Measurements from ENCODE around the gene KRTAP4-3.
"Not testable (repeated sequence)": the region's sequence is repeated elsewhere in the genome, so short reads cannot be mapped to it uniquely, and the experiment has no call there.

KRTAP4-3 gene

DNA sequence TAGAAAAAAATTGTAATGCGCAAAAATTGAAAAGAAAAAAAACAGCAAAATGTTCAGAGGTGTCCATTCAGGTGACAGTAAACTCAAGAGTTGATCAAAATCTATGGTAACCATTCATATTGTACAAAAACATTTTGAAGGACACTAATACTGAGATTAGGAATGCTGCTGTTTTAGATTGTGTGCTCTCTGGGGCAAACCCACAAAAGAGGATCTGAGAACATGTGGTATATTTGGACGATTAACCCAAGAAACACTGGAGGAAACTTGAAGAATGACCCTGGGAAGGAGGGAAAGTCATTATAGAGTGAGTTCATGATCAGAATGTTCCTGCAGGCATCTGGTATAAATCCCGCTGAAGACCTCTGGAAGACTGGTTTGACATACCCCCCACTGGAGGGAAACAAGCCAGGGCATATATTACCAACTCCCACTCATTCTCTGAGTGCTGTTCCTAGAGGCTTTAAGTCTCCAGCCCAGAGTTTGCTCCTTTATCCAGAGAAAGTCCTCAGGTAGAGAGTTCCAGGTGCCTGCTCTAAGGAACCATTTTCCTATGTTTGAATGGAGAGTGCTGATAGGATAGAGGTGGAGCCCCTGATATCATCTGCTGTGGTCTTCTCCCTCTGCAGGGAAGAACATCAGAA is 8.8 kb upstream of the KRTAP4-3 start:
- no peak overlapping the region for H3K27ac Mint-ChIP-seq
- H3K27me3 Mint-ChIP-seq = no peaks in the 10 kb centered on the region

DNA sequence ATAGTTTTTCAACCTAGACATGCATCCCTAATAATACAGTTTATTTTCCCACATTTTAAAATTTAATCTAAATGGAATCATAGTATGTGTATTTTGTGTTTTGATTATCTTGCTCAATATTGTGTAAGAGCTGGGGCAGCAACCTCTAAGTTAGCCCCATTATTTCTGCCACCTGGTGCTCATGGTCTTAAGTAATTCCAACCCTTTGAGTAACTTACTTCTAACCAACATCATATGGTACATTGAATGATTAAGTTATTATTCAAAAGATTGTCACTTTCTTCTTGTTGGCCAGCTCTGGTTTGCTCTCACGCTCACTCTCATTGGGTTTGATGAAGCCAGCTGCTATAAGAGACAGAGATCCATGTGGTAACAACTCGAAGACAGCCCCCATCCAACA is 3.9 kb upstream of the KRTAP4-3 start:
- Mint-ChIP-seq H3K27ac (no peak overlapping the region), H3K36me3 (no peaks in the 10 kb centered on the region), H3K27me3 (no peaks in the 10 kb centered on the region), H3K4me3 (no peak overlapping the region), H3K4me1 (ENCODE audit: low read depth) (peaks cover 2% of the 10 kb centered on the region), H3K9me3 (ENCODE audit: low read depth) (no peaks in the 10 kb centered on the region)

More for the DNA sequence above, 8.8 kb upstream of the KRTAP4-3 start:
- Mint-ChIP-seq H3K4me3 (no peak overlapping the region), H3K9me3 (ENCODE audit: low read depth) (no peaks in the 10 kb centered on the region), H3K36me3 (no peaks in the 10 kb centered on the region), H3K4me1 (ENCODE audit: low read depth) (peaks cover 2% of the 10 kb centered on the region)

DNA sequence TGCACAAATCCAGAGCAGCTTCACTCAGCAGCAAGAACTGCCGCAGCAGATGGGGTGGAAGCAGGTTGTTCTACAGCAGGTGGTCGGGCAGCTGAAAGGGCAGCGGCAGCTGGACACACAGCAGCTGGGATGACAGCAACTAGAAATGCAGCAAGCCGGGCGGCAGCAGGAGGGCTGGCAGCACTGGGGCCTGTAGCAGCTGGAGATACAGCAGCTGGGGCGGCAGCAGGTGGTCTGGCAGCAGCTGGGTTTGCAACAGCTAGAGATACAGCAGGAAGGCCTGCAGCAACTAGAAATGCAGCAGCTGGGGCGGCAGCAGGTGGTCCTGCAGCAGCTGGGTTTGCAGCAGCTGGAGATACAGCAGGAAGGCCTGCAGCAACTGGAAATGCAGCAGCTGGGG is 460 bp downstream of the KRTAP4-3 start:
- H3K27ac Mint-ChIP-seq = no peak overlapping the region
- no peak overlapping the region for H3K4me3 Mint-ChIP-seq
- H3K4me1 Mint-ChIP-seq (ENCODE audit: low read depth) = no peaks in the 10 kb centered on the region
- no peaks in the 10 kb centered on the region for H3K9me3 Mint-ChIP-seq (ENCODE audit: low read depth)
- no peaks in the 10 kb centered on the region for H3K27me3 Mint-ChIP-seq
- no peaks in the 10 kb centered on the region for H3K36me3 Mint-ChIP-seq

DNA sequence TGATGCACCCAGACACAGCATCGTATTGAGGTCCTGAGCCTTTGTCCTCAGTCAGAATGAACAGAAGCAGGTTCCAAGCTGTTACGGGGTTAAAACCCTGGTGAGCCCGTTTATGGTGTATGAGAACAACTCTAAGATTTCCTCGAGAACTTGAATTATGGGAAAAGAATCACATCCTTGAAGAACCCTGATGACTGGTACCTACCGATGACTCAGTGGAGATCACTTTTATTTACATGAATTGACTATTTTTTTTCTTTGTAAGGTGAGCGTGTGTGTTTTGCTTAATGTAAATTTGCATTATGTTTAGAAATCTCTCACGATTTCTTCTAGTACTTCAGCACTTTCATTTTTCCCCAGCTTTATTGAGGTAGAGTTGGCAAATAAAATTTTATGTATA is 4.2 kb downstream of the KRTAP4-3 start:
- Mint-ChIP-seq H3K4me3 (no peak overlapping the region), H3K27ac (no peak overlapping the region), H3K9me3 (ENCODE audit: low read depth) (no peaks in the 10 kb centered on the region), H3K27me3 (no peaks in the 10 kb centered on the region), H3K36me3 (no peaks in the 10 kb centered on the region), H3K4me1 (ENCODE audit: low read depth) (no peaks in the 10 kb centered on the region)

DNA sequence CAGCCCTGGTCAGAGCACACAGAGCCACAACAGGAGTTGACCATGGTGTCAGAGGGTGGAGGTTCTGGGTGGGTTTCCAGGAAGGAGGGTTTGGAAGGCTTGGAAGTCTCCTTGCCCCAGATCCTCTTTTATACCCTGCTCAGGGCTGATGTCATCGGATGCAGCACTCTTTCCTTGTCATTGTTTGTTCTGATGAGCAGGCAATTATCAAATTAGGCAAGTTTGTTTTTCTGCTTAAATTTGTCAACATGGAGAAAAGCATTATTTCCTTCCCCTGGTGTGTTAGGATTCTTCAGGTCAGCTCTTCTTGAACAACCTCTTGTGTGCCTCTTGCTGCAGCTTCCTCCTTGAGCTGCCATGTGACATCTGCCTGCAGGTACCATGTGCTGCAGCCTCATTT is 7.4 kb downstream of the KRTAP4-3 start, which contains the start of gene KRTAP4-4:
Gene KRTAP4-4, minus strand, starts transcription at position 101 of the 400 bp plus-strand sequence. Its CDS starts 57 bp downstream, at position 44.
- no peaks in the 10 kb centered on the region for H3K36me3 Mint-ChIP-seq
- no peak within 1 kb of the TSS for H3K4me3 Mint-ChIP-seq
- H3K9me3 Mint-ChIP-seq (ENCODE audit: low read depth) = no peaks in the 10 kb centered on the region
- no peaks in the 10 kb centered on the region for H3K4me1 Mint-ChIP-seq (ENCODE audit: low read depth)
- peaks cover 4% of the 10 kb centered on the region for H3K27me3 Mint-ChIP-seq
- no peak within 1 kb of the TSS for H3K27ac Mint-ChIP-seq

DNA sequence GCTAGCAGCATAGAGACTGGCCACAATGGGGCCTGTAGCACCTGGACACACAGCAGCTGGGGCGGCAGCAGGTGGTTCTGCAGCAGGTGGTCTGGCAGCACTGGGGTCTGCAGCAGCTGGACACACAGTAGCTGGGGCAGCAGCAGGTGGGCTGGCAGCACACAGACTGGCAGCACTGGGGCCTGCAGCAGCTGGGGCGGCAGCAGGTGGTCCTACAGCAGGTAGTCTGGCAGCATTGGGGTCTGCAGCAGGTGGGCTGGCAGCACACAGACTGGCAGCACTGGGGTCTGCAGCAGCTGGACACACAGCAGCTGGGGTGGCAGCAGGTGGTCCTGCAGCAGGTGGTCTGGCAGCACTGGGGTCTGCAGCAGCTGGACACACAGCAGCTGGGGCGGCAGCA is 7.8 kb downstream of the KRTAP4-3 start:
- H3K9me3 Mint-ChIP-seq (ENCODE audit: low read depth); H3K4me3 Mint-ChIP-seq; H3K36me3 Mint-ChIP-seq; H3K27me3 Mint-ChIP-seq; H3K4me1 Mint-ChIP-seq (ENCODE audit: low read depth); H3K27ac Mint-ChIP-seq: not testable (repeated sequence)

DNA sequence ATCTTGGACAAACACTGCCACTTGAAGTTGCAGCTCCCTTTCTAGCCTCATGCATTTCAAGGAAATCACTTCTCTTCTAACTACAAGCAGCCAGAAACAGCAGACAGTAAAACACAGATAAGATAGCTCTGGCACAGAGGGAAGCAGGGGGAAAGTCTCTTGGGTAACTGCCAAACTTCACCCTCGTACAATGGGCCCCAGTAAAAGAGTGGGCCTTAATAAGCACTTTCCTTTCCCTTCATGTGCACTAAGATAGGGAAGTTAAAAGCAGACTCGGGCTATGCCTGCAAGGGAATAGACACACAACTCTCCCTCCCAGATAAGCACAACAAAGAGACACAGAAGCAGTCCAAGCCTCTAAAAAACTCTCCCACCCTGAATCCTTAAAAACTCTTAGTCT is 14.2 kb downstream of the KRTAP4-3 start:
- Mint-ChIP-seq H3K27me3 (peaks cover 4% of the 10 kb centered on the region), H3K36me3 (no peaks in the 10 kb centered on the region), H3K27ac (no peak overlapping the region), H3K9me3 (ENCODE audit: low read depth) (no peaks in the 10 kb centered on the region), H3K4me1 (ENCODE audit: low read depth) (no peaks in the 10 kb centered on the region), H3K4me3 (no peak overlapping the region)

DNA sequence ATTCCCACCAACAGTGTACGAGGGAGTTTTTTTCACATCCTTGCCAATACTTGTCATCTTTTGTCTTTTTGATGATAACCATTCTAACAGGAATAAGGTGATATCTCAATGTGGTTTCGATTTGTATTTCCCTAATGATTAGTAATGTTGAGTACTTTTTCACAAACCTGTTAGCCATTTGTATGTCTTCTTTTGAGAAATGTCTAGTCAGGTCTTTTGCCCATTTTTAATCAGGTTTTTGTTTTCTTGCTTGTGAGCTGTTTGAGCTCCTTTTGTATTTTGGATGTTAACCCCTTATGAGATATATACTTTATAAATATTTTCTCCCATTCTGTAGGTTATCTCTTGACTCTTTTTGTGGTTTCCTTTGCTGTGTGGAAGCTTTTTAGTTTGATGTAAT is 16.5 kb downstream of the KRTAP4-3 start:
- Mint-ChIP-seq H3K27ac (no peak overlapping the region), H3K27me3 (no peaks in the 10 kb centered on the region), H3K9me3 (ENCODE audit: low read depth) (no peaks in the 10 kb centered on the region), H3K4me1 (ENCODE audit: low read depth) (no peaks in the 10 kb centered on the region), H3K4me3 (no peak overlapping the region), H3K36me3 (no peaks in the 10 kb centered on the region)

DNA sequence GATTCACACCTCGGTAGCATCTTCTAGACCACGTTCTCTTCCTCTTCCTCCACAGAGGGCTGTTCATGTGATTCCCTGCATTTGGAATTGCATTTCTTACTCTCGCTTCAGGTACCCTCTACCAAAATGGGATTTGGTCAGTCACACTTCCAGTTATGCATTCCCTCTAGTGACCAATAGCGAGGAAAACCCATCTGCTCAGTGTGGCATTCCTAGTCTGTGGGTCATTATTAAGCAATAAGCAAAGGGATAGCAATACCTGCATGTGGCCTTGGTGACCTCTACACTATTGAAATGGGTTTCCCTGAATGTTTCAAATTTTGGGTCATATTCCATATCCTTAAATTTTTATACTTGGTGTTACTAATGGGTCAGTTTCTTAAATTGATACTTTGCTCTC is 18.0 kb downstream of the KRTAP4-3 start:
- H3K4me1 Mint-ChIP-seq (ENCODE audit: low read depth) = no peaks in the 10 kb centered on the region
- no peaks in the 10 kb centered on the region for H3K36me3 Mint-ChIP-seq
- no peak overlapping the region for H3K27ac Mint-ChIP-seq
- no peaks in the 10 kb centered on the region for H3K27me3 Mint-ChIP-seq
- H3K4me3 Mint-ChIP-seq = no peak overlapping the region
- no peaks in the 10 kb centered on the region for H3K9me3 Mint-ChIP-seq (ENCODE audit: low read depth)

DNA sequence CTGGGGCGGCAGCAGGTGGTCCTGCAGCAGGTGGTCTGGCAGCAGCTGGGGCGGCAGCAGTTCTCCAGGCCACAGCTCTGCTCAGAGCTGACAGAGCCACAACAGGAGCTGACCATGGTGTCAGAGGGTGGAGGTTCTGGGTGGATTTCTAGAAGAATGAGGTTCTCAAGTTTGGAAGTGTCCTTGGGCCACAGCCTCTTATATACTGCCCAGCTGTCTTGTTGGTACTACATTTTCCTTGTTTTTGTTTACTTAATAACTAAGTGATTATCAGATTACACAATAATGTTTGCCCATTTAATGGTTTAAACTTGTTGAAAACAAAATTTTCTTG is 18.4 kb downstream of the KRTAP4-3 start, which contains the start of gene KRTAP4-5:
Gene KRTAP4-5, minus strand, starts transcription at position 174 of the 334 bp plus-strand sequence. Its CDS starts 58 bp downstream, at position 116.
- no peak within 1 kb of the TSS for H3K4me3 Mint-ChIP-seq
- H3K27ac Mint-ChIP-seq = no peak within 1 kb of the TSS
- no peaks in the 10 kb centered on the region for H3K9me3 Mint-ChIP-seq (ENCODE audit: low read depth)
- H3K36me3 Mint-ChIP-seq = no peaks in the 10 kb centered on the region
- H3K4me1 Mint-ChIP-seq (ENCODE audit: low read depth) = no peaks in the 10 kb centered on the region
- no peaks in the 10 kb centered on the region for H3K27me3 Mint-ChIP-seq

DNA sequence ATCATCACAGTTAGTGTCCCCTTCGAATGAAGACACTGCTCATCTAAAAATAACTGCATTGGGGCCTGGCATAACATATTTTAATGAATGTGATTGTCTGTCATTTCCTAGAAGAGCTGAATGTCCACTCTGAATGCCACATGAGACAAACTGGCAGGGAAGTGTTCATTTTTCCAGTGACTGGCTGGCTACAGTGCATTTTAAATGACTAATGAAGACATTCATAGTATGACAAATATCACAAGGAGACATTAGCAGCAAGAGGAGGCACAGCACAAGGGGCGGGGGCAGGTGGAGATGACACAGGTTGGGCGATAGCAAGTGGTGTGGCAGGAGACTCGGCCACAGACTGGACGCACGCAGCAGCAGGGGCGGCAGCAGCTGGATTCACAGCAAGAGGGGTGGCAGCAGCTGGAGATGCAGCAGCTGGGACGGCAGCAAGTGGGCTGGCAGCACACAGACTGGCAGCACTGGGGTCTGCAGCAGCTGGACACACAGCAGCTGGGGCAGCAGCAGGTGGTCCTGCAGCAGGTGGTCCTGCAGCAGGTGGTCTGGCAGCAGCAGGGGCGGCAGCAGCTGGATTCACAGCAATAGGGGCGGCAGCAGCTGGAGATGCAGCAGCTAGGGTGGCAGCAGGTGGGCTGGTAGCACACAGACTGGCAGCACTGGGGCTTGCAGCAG is 18.9 kb downstream of the KRTAP4-3 start:
- H3K9me3 Mint-ChIP-seq (ENCODE audit: low read depth); H3K4me3 Mint-ChIP-seq; H3K27me3 Mint-ChIP-seq; H3K36me3 Mint-ChIP-seq; H3K27ac Mint-ChIP-seq; H3K4me1 Mint-ChIP-seq (ENCODE audit: low read depth): not testable (repeated sequence)

DNA sequence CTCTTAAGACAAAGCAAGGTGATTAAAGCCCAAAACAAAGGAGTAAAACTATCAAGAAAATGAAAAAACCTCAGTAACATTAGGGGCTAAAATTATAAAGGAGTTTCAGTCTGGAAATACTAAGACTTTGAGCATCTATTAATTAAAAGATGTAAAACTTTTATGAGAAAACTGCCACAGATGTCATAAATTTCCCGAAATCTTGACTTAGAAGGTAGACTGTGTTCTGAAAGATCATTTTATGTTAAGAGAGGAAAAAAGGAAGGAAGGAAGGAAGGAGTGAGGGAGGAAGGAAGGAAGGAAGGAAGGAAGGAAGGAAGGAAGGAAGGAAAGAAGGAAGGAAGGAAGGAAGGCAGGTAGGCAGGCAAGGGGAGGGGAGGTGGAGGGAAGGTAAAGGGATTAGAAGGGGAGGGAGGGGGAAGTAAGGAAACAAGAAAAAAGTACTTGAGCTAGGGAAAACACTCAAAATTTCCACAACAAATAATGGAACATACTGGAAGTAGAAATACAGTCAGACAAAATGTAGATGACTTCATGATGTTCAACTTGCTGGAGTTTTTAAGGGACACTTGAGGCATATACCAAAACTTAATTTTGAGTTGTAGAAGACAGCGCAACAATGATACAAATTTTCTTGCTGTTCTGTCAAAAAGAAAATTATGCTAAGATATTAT is 20.4 kb downstream of the KRTAP4-3 start:
- no peaks in the 10 kb centered on the region for H3K27me3 Mint-ChIP-seq
- H3K4me1 Mint-ChIP-seq (ENCODE audit: low read depth) = no peaks in the 10 kb centered on the region
- peaks cover 7% of the 10 kb centered on the region for H3K36me3 Mint-ChIP-seq
- no peak overlapping the region for H3K27ac Mint-ChIP-seq
- H3K4me3 Mint-ChIP-seq = no peak overlapping the region
- H3K9me3 Mint-ChIP-seq (ENCODE audit: low read depth) = peaks cover 10% of the 10 kb centered on the region

DNA sequence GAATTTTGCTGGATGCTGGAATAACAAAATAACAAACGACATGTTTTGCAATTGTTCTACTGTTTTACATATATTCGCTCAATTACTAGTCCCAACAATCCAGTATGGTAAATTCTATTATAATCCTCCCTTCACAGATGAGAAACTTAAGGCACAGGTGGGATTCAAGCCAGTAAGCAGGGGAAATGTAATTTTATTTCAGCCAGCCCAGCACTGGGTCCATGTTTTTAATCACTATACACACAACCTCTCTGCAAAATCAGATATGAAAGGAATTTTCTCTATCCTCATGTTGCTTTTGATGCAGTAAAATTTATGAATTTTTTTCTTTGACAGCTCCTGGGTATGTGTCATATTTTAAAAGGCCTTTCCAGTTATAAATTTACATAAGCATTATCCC is 22.8 kb downstream of the KRTAP4-3 start:
- H3K9me3 Mint-ChIP-seq (ENCODE audit: low read depth) = peaks cover 21% of the 10 kb centered on the region
- peaks cover 16% of the 10 kb centered on the region for H3K36me3 Mint-ChIP-seq
- H3K4me1 Mint-ChIP-seq (ENCODE audit: low read depth) = no peaks in the 10 kb centered on the region
- no peak overlapping the region for H3K27ac Mint-ChIP-seq
- H3K4me3 Mint-ChIP-seq = no peak overlapping the region
- H3K27me3 Mint-ChIP-seq = no peaks in the 10 kb centered on the region

DNA sequence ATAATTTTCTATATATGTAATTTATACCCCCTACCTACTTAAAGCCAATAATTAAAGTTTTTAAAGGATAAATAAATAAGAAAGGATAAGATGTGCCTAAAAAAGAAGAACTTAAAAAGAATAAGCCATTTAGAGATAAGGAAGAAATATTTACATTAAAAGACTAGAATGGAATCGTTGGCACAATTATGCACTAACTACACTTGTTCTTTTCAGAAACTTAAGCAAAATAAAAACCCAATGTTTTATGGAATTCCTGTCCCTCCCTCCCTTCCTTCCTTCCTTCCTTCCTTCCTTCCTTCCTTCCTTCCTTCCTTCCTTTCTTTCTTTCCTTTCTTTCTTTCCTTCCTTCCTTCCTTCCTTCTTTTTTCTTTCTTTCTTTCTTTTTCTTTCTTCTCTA is 23.2 kb downstream of the KRTAP4-3 start:
- Mint-ChIP-seq H3K9me3 (ENCODE audit: low read depth) (peaks cover 21% of the 10 kb centered on the region), H3K4me1 (ENCODE audit: low read depth) (no peaks in the 10 kb centered on the region), H3K27me3 (no peaks in the 10 kb centered on the region), H3K4me3 (no peak overlapping the region), H3K27ac (no peak overlapping the region), H3K36me3 (peaks cover 16% of the 10 kb centered on the region)

DNA sequence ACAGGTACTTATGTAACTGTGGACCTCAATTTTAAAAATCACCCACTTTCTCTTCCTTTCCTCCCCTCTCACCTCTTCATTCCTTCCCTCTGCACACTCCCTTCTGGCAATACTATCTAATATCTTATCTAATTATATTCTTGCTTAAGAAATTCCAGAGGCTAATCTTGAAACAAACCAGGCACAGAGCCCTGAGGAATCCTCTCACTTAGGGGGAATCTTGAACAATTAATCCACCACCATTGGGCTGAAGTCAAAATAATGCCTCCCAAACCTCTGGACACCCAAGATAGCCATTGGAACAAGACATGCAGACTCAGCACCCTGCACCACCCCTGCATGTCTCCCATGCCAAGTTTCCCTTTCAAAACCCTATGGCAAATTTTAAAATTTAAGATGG is 26.7 kb downstream of the KRTAP4-3 start:
- no peaks in the 10 kb centered on the region for H3K4me1 Mint-ChIP-seq (ENCODE audit: low read depth)
- H3K27me3 Mint-ChIP-seq = no peaks in the 10 kb centered on the region
- H3K27ac Mint-ChIP-seq = no peak overlapping the region
- peaks cover 27% of the 10 kb centered on the region for H3K9me3 Mint-ChIP-seq (ENCODE audit: low read depth)
- no peak overlapping the region for H3K4me3 Mint-ChIP-seq
- H3K36me3 Mint-ChIP-seq = peaks cover 18% of the 10 kb centered on the region

Measured in activated naive CD8-positive, alpha-beta T cell (primary cell).